GM23338 (cell line): ENCODE measurements around the gene SMIM13. TPM values are rescaled to one million over a fixed set of nuclear protein-coding genes. Genes with fewer than 3 reads are reported as not detected.

Experiments used
- ATAC-seq: fragments of 200-7000 bp; cut with Tn5 transposase; 3 replicates; pipeline ENCODE4 v1.9.1; 2020
- DNase-seq: peaks from one replicate; pipeline ENCODE4 v3.0.0-alpha.2; 2015; ENCODE audit warnings: low spot score
- H2AFZ ChIP-seq: fragments of 200-600 bp; sonication (generic); 2 replicates; pipeline ENCODE4 v1.8.0; 2016; ENCODE audit warnings: antibody characterized with exemption, mild to moderate bottlenecking, moderate library complexity
- H3F3A ChIP-seq: fragments of 200-600 bp; sonication (generic); replicated peaks from 2 replicates; pipeline ENCODE4 v1.8.0; 2017; ENCODE audit warnings: antibody characterized with exemption, mixed run types, low read depth
- H3K27ac ChIP-seq: fragments of 200-600 bp; sonication (generic); 2 replicates; pipeline ENCODE4 v1.6.1; 2016; ENCODE audit warnings: low read depth
- H3K27me3 ChIP-seq: fragments of 200-600 bp; sonication (generic); 2 replicates; pipeline ENCODE4 v1.8.0; 2016; ENCODE audit warnings: mild to moderate bottlenecking, mixed run types, moderate library complexity; ENCODE audit not compliant: insufficient read depth
- H3K36me3 ChIP-seq: fragments of 200-600 bp; sonication (generic); 2 replicates; pipeline ENCODE4 v1.8.0; 2016; ENCODE audit warnings: mild to moderate bottlenecking; ENCODE audit not compliant: insufficient read depth
- H3K4me1 ChIP-seq: fragments of 200-600 bp; sonication (generic); 2 replicates; pipeline ENCODE4 v1.8.0; 2016; ENCODE audit warnings: mild to moderate bottlenecking, moderate library complexity; ENCODE audit not compliant: insufficient read depth
- H3K4me2 ChIP-seq: fragments of 200-600 bp; sonication (generic); 2 replicates; pipeline ENCODE4 v1.7.1; 2017; ENCODE audit warnings: mixed run types
- H3K4me3 ChIP-seq: fragments of 200-600 bp; sonication (generic); 2 replicates; pipeline ENCODE4 v1.6.1; 2016; ENCODE audit warnings: mixed run types
- H3K79me2 ChIP-seq: fragments of 200-600 bp; sonication (generic); replicated peaks from 2 replicates; pipeline ENCODE4 v1.8.0; 2017; ENCODE audit warnings: mild to moderate bottlenecking; ENCODE audit not compliant: insufficient read depth
- H3K9me2 ChIP-seq: fragments of 200-600 bp; sonication (generic); 2 replicates; pipeline ENCODE4 v1.8.0; 2017; ENCODE audit not compliant: insufficient read depth
- H4K20me1 ChIP-seq: fragments of 200-600 bp; sonication (generic); replicated peaks from 2 replicates; pipeline ENCODE4 v1.8.0; 2017; ENCODE audit warnings: mild to moderate bottlenecking; ENCODE audit not compliant: insufficient read depth
- H3K27ac Mint-ChIP-seq: 2 replicates; pipeline ENCODE4 v1.8.0; 2020; ENCODE audit warnings: inconsistent platforms, mild to moderate bottlenecking, moderate library complexity, mixed read lengths
- H3K27me3 Mint-ChIP-seq: 3 replicates; pipeline ENCODE4 v1.8.0; 2022; ENCODE audit warnings: low read depth, mild to moderate bottlenecking, moderate library complexity, mixed read lengths, inconsistent platforms; ENCODE audit not compliant: insufficient read depth, poor library complexity
- H3K36me3 Mint-ChIP-seq: 3 replicates; pipeline ENCODE4 v1.8.0; 2021; ENCODE audit warnings: low read depth, mild to moderate bottlenecking, inconsistent platforms, moderate library complexity, mixed read lengths
- H3K4me1 Mint-ChIP-seq: 3 replicates; pipeline ENCODE4 v1.8.0; 2020; ENCODE audit warnings: mild to moderate bottlenecking, inconsistent platforms, mixed read lengths
- H3K4me3 Mint-ChIP-seq: 3 replicates; pipeline ENCODE4 v1.8.0; 2021; ENCODE audit warnings: moderate library complexity, mild to moderate bottlenecking, inconsistent platforms, mixed read lengths
- H3K9me3 Mint-ChIP-seq: 3 replicates; pipeline ENCODE4 v1.8.0; 2020; ENCODE audit warnings: moderate library complexity, mild to moderate bottlenecking, inconsistent platforms, mixed read lengths
- CREB1 ChIP-seq: fragments of 250-450 bp; sonication (Bioruptor Pico); IDR thresholded peaks from 2 replicates; pipeline ENCODE4 v1.5.0; 2020; ENCODE audit warnings: low read depth, mild to moderate bottlenecking, moderate library complexity
- EZH2 ChIP-seq: fragments of 200-600 bp; sonication (generic); IDR thresholded peaks from one replicate; pipeline ENCODE4 v1.8.0; 2017; ENCODE audit warnings: antibody characterized with exemption, mild to moderate bottlenecking, low read depth; ENCODE audit not compliant: unreplicated experiment
- EZH2phosphoT487 ChIP-seq: fragments of 200-600 bp; sonication (generic); IDR thresholded peaks from one replicate; pipeline ENCODE4 v1.8.1; 2018; ENCODE audit warnings: antibody characterized with exemption; ENCODE audit not compliant: unreplicated experiment
- JUNB ChIP-seq: IDR thresholded peaks from one replicate; pipeline ENCODE4 v1.6.1; 2016; ENCODE audit warnings: antibody characterized with exemption; ENCODE audit not compliant: unreplicated experiment
- NANOG ChIP-seq: IDR thresholded peaks from 2 replicates; pipeline ENCODE4 v1.6.1; 2016; ENCODE audit warnings: antibody characterized with exemption, borderline replicate concordance
- POLR2AphosphoS5 ChIP-seq: IDR thresholded peaks from 2 replicates; pipeline ENCODE4 v1.6.1; 2016; ENCODE audit warnings: antibody characterized with exemption, low read depth
- STAT1 ChIP-seq: IDR thresholded peaks from one replicate; pipeline ENCODE4 v1.6.1; 2016; ENCODE audit warnings: antibody characterized with exemption; ENCODE audit not compliant: unreplicated experiment
- ZNF114 ChIP-seq: fragments of 250-450 bp; sonication (Bioruptor Pico); IDR thresholded peaks from 2 replicates; pipeline ENCODE4 v1.5.0; 2020; ENCODE audit warnings: mild to moderate bottlenecking, moderate library complexity
- ZNF331 ChIP-seq: fragments of 250-450 bp; sonication (Bioruptor Pico); IDR thresholded peaks from 2 replicates; pipeline ENCODE4 v1.5.0; 2020; ENCODE audit warnings: low read depth, mild to moderate bottlenecking, moderate library complexity
- polyA plus RNA-seq: library from polyadenylated mRNA; unstranded; fragments of >200 nt; fragmentation: Nextera tagmentation; extraction: Ambion mirVana; gene quantifications from 2 replicates; pipeline ENCODE4 v1.2.1, GENCODE V29; 2016
- total RNA-seq: library from RNA; depleted of rRNA; stranded (reverse); fragments of >200 nt; shearing (Covaris generic); gene quantifications from 2 replicates; pipeline ENCODE4 v1.2.3, GENCODE V29; 2014
- TF ChIP-seq, protein P1 (sequence below): IDR thresholded peaks from 2 replicates; pipeline ENCODE4 v1.6.1; 2016; ENCODE audit warnings: antibody characterized with exemption
- TF ChIP-seq, protein P2 (sequence below): IDR thresholded peaks from one replicate; pipeline ENCODE4 v1.6.1; 2018; ENCODE audit warnings: antibody characterized with exemption; ENCODE audit not compliant: unreplicated experiment
- TF ChIP-seq, protein P3 (sequence below): fragments of 250-450 bp; sonication (Bioruptor Pico); IDR thresholded peaks from 2 replicates; pipeline ENCODE4 v1.5.0; 2020; ENCODE audit warnings: mild to moderate bottlenecking, moderate library complexity
- TF ChIP-seq, protein P4 (sequence below), 2 experiments: fragments of 200-600 bp in 1 of 2; sonication (generic) in 1 of 2; conservative IDR thresholded peaks; 2 replicates each; pipeline versions ENCODE4 v1.5.1 to v1.6.1; 2016 to 2017; ENCODE audit warnings: antibody characterized with exemption in 2 of 2, low read depth in 2 of 2, mild to moderate bottlenecking in 2 of 2, moderate library complexity in 1 of 2

The SMIM13 gene
- total and polyA plus RNA-seq, 2 experiments from 2014 or later = 7.2 to 12.7 TPM

DNA sequence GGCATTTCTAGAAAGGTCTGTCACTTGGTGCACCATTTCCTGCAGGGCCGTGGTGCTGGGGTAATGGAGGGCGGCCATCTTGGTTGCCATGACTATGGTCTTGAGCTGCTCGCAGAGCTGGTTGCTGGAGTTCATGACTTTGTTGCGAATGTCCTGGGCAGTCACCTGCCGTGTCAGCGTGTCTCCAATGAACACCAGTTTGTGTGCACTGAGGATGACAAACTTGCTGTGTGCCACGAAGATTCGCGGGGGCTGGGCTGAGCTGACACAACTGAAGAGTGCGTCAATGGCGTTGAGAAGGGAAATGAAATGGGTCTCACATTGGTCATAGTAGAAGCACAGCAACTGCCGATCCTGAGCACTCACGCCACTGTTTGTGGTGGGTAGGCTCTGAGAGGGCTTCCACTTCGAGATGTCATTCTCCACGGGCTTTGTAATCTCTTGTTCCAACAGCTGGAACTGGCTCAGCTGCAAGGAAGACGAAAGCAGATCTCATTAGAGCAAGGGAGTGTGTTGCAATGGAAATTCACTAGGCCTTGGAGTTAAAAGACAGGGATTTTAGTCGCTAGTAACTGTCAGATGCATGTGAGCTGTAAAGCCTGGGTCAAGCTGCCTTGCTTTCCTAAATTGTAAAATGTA, 91.7 kb downstream of the SMIM13 start:
- no peak for DNase-seq
- no peak for ATAC-seq
- Mint-ChIP-seq H3K9me3 (peaks cover 16% of the 10 kb centered on the region; the same call in 2 of the 3 replicates), H3K27ac (no peak overlapping the region), H3K27me3 (peaks cover 1% of the 10 kb centered on the region), H3K4me1 (peaks cover under 1% of the 10 kb centered on the region; the same call in 2 of the 3 replicates), H3K4me3 (no peak overlapping the region), H3K36me3 (peaks cover 41% of the 10 kb centered on the region)
- Histone ChIP-seq H3K27ac (no peak overlapping the region), H3K4me2 (no peak overlapping the region), H2AFZ (no peak overlapping the region), H4K20me1 (no peaks in the 10 kb centered on the region), H3K9me2 (peaks cover 6% of the 10 kb centered on the region; the same call in 1 of the 2 replicates), H3K27me3 (no peaks in the 10 kb centered on the region), H3K4me3 (no peak overlapping the region), H3K4me1 (no peaks in the 10 kb centered on the region), H3K36me3 (peaks cover 14% of the 10 kb centered on the region), H3K79me2 (no peaks in the 10 kb centered on the region), H3F3A (no peaks in the 10 kb centered on the region)
- TF ChIP-seq EZH2phosphoT487 = no peak
- TF ChIP-seq NANOG = no peak
- TF ChIP-seq CREB1 (CRISPR knock-in tag) = no peak
- TF ChIP-seq EZH2 = no peak
- no peak for TF ChIP-seq JUNB
- TF ChIP-seq, protein P1, sequence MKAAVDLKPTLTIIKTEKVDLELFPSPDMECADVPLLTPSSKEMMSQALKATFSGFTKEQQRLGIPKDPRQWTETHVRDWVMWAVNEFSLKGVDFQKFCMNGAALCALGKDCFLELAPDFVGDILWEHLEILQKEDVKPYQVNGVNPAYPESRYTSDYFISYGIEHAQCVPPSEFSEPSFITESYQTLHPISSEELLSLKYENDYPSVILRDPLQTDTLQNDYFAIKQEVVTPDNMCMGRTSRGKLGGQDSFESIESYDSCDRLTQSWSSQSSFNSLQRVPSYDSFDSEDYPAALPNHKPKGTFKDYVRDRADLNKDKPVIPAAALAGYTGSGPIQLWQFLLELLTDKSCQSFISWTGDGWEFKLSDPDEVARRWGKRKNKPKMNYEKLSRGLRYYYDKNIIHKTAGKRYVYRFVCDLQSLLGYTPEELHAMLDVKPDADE = no peak
- TF ChIP-seq, protein P2, sequence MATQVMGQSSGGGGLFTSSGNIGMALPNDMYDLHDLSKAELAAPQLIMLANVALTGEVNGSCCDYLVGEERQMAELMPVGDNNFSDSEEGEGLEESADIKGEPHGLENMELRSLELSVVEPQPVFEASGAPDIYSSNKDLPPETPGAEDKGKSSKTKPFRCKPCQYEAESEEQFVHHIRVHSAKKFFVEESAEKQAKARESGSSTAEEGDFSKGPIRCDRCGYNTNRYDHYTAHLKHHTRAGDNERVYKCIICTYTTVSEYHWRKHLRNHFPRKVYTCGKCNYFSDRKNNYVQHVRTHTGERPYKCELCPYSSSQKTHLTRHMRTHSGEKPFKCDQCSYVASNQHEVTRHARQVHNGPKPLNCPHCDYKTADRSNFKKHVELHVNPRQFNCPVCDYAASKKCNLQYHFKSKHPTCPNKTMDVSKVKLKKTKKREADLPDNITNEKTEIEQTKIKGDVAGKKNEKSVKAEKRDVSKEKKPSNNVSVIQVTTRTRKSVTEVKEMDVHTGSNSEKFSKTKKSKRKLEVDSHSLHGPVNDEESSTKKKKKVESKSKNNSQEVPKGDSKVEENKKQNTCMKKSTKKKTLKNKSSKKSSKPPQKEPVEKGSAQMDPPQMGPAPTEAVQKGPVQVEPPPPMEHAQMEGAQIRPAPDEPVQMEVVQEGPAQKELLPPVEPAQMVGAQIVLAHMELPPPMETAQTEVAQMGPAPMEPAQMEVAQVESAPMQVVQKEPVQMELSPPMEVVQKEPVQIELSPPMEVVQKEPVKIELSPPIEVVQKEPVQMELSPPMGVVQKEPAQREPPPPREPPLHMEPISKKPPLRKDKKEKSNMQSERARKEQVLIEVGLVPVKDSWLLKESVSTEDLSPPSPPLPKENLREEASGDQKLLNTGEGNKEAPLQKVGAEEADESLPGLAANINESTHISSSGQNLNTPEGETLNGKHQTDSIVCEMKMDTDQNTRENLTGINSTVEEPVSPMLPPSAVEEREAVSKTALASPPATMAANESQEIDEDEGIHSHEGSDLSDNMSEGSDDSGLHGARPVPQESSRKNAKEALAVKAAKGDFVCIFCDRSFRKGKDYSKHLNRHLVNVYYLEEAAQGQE = no peak
- TF ChIP-seq POLR2AphosphoS5 = no peak
- TF ChIP-seq, protein P3, sequence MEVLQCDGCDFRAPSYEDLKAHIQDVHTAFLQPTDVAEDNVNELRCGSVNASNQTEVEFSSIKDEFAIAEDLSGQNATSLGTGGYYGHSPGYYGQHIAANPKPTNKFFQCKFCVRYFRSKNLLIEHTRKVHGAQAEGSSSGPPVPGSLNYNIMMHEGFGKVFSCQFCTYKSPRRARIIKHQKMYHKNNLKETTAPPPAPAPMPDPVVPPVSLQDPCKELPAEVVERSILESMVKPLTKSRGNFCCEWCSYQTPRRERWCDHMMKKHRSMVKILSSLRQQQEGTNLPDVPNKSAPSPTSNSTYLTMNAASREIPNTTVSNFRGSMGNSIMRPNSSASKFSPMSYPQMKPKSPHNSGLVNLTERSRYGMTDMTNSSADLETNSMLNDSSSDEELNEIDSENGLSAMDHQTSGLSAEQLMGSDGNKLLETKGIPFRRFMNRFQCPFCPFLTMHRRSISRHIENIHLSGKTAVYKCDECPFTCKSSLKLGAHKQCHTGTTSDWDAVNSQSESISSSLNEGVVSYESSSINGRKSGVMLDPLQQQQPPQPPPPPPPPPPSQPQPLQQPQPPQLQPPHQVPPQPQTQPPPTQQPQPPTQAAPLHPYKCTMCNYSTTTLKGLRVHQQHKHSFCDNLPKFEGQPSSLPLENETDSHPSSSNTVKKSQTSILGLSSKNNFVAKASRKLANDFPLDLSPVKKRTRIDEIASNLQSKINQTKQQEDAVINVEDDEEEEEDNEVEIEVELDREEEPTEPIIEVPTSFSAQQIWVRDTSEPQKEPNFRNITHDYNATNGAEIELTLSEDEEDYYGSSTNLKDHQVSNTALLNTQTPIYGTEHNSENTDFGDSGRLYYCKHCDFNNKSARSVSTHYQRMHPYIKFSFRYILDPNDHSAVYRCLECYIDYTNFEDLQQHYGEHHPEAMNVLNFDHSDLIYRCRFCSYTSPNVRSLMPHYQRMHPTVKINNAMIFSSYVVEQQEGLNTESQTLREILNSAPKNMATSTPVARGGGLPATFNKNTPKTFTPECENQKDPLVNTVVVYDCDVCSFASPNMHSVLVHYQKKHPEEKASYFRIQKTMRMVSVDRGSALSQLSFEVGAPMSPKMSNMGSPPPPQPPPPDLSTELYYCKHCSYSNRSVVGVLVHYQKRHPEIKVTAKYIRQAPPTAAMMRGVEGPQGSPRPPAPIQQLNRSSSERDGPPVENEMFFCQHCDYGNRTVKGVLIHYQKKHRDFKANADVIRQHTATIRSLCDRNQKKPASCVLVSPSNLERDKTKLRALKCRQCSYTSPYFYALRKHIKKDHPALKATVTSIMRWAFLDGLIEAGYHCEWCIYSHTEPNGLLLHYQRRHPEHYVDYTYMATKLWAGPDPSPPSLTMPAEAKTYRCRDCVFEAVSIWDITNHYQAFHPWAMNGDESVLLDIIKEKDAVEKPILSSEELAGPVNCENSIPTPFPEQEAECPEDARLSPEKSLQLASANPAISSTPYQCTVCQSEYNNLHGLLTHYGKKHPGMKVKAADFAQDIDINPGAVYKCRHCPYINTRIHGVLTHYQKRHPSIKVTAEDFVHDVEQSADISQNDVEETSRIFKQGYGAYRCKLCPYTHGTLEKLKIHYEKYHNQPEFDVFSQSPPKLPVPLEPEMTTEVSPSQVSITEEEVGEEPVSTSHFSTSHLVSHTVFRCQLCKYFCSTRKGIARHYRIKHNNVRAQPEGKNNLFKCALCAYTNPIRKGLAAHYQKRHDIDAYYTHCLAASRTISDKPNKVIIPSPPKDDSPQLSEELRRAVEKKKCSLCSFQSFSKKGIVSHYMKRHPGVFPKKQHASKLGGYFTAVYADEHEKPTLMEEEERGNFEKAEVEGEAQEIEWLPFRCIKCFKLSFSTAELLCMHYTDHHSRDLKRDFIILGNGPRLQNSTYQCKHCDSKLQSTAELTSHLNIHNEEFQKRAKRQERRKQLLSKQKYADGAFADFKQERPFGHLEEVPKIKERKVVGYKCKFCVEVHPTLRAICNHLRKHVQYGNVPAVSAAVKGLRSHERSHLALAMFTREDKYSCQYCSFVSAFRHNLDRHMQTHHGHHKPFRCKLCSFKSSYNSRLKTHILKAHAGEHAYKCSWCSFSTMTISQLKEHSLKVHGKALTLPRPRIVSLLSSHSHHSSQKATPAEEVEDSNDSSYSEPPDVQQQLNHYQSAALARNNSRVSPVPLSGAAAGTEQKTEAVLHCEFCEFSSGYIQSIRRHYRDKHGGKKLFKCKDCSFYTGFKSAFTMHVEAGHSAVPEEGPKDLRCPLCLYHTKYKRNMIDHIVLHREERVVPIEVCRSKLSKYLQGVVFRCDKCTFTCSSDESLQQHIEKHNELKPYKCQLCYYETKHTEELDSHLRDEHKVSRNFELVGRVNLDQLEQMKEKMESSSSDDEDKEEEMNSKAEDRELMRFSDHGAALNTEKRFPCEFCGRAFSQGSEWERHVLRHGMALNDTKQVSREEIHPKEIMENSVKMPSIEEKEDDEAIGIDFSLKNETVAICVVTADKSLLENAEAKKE = no peak
- no peak for TF ChIP-seq ZNF331 (CRISPR knock-in tag)
- TF ChIP-seq, protein P4, sequence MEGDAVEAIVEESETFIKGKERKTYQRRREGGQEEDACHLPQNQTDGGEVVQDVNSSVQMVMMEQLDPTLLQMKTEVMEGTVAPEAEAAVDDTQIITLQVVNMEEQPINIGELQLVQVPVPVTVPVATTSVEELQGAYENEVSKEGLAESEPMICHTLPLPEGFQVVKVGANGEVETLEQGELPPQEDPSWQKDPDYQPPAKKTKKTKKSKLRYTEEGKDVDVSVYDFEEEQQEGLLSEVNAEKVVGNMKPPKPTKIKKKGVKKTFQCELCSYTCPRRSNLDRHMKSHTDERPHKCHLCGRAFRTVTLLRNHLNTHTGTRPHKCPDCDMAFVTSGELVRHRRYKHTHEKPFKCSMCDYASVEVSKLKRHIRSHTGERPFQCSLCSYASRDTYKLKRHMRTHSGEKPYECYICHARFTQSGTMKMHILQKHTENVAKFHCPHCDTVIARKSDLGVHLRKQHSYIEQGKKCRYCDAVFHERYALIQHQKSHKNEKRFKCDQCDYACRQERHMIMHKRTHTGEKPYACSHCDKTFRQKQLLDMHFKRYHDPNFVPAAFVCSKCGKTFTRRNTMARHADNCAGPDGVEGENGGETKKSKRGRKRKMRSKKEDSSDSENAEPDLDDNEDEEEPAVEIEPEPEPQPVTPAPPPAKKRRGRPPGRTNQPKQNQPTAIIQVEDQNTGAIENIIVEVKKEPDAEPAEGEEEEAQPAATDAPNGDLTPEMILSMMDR (conservative IDR thresholded peaks at IDR 0.05; ENCODE audit: low read depth in 2 of 2) = no peak
- no peak for TF ChIP-seq ZNF114 (CRISPR knock-in tag)
- no peak for TF ChIP-seq STAT1
